MCF 10A (cell line): ENCODE results near the gene USP13. TPM values are rescaled to one million over a fixed set of nuclear protein-coding genes. Genes with fewer than 3 reads are reported as not detected.

Experiments used
- BruUV-seq: library from RNA; stranded (reverse); fragments of 400-500 nt; replicated peaks from 2 replicates; lab custom pipeline; 2021; lab: Mats Ljungman, UMichigan
- CTCF ChIA-PET: fragments of 300-600 bp; sonication (Branson Sonifier 250); formaldehyde crosslinking; extraction: SDS; loops from one replicate; lab custom pipeline; 2021; ENCODE audit warnings: antibody characterized with exemption, inconsistent platforms; lab: Yijun Ruan, JAX
- POLR2A ChIA-PET: fragments of 300-600, 350-650 bp; sonication (Branson Sonifier 250); formaldehyde crosslinking; extraction: SDS; loops from one replicate; lab custom pipeline; 2020; ENCODE audit warnings: antibody characterized with exemption, inconsistent platforms; lab: Yijun Ruan, JAX
- DNase-seq: peaks from one replicate; pipeline ENCODE4 v3.0.0-alpha.2; 2018; ENCODE audit not compliant: unreplicated experiment
- H3K27ac Mint-ChIP-seq: one replicate; pipeline ENCODE4 v1.8.0; 2022; ENCODE audit warnings: mild to moderate bottlenecking, low read depth, mixed read lengths; ENCODE audit not compliant: unreplicated experiment
- H3K27me3 Mint-ChIP-seq: one replicate; pipeline ENCODE4 v1.8.0; 2022; ENCODE audit warnings: mixed read lengths; ENCODE audit not compliant: insufficient read depth, unreplicated experiment
- H3K36me3 Mint-ChIP-seq: one replicate; pipeline ENCODE4 v1.8.0; 2022; ENCODE audit warnings: mild to moderate bottlenecking, moderate library complexity, mixed read lengths; ENCODE audit not compliant: insufficient read depth, unreplicated experiment
- H3K4me1 Mint-ChIP-seq: one replicate; pipeline ENCODE4 v1.8.0; 2022; ENCODE audit warnings: mixed read lengths; ENCODE audit not compliant: insufficient read depth, unreplicated experiment
- H3K4me3 Mint-ChIP-seq: one replicate; pipeline ENCODE4 v1.8.0; 2022; ENCODE audit warnings: mild to moderate bottlenecking, moderate library complexity, mixed read lengths; ENCODE audit not compliant: unreplicated experiment
- H3K9me3 Mint-ChIP-seq: one replicate; pipeline ENCODE4 v1.8.0; 2022; ENCODE audit warnings: mixed read lengths; ENCODE audit not compliant: unreplicated experiment
- intact Hi-C: fragments of 100-400 bp; cut with micrococcal nuclease; formaldehyde crosslinking; loops from 2 replicates; pipeline ENCODE4 v1.14.1; 2022
- total RNA-seq: library from RNA; stranded (reverse); gene quantifications from 2 replicates; pipeline ENCODE4 v1.2.3, GENCODE V29; 2022
- TF ChIP-seq, protein P1 (sequence below): fragments of 200-600 bp; IDR thresholded peaks from one replicate; pipeline ENCODE4 v1.8.0; 2022; ENCODE audit warnings: antibody characterized with exemption, mild to moderate bottlenecking; ENCODE audit not compliant: unreplicated experiment

The USP13 gene
- total RNA-seq, 1 experiment from 2014 or later: 9.7 TPM

DNA sequence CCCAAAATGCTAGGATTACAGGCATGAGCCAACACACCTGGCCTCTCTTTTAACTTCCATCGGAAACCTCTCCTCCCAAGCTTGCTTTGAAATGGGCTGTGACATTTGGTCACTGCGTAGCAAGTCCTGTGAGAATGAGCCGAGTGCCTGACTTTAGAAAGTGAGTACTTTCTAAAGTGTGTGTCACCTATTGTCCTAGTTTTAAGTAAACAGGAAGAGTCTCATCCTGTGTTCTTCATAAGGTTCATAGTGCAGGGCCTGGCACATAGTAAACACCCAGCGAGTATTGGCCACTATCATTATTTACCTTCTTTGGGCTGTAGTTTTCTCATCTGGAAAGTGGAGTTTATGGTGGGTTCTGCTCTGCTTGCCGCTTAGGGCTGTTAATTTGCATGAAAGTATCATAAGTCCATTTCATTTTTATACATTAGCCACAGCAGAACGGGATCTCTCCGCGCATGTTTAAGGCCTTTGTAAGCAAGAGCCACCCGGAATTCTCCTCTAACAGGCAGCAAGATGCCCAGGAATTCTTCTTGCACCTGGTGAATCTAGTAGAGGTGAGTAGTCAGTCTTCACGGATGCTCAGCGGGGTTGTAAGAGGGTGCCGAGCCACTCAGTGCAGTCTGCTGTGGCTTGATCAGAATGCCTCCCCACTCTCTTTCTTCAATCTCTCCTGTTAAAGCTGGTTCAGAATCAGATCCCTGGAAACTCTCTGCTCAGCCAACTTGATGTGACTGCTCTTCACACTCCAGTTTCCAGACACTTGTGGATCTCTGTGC lies 87.2 kb downstream of the USP13 start:
- no peaks in the 10 kb centered on the region for H3K4me1 Mint-ChIP-seq
- CTCF ChIA-PET: interaction anchor here (1.3 to 1.9 kb wide), 2 partner anchors 9 to 14 kb away, joined by 4 to 5 read pairs; no protein-coding TSS in a partner anchor
- no peaks in the 10 kb centered on the region for H3K27me3 Mint-ChIP-seq
- no peak overlapping the region for H3K4me3 Mint-ChIP-seq
- H3K36me3 Mint-ChIP-seq: peaks cover 25% of the 10 kb centered on the region
- TF ChIP-seq, protein P1, sequence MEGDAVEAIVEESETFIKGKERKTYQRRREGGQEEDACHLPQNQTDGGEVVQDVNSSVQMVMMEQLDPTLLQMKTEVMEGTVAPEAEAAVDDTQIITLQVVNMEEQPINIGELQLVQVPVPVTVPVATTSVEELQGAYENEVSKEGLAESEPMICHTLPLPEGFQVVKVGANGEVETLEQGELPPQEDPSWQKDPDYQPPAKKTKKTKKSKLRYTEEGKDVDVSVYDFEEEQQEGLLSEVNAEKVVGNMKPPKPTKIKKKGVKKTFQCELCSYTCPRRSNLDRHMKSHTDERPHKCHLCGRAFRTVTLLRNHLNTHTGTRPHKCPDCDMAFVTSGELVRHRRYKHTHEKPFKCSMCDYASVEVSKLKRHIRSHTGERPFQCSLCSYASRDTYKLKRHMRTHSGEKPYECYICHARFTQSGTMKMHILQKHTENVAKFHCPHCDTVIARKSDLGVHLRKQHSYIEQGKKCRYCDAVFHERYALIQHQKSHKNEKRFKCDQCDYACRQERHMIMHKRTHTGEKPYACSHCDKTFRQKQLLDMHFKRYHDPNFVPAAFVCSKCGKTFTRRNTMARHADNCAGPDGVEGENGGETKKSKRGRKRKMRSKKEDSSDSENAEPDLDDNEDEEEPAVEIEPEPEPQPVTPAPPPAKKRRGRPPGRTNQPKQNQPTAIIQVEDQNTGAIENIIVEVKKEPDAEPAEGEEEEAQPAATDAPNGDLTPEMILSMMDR: no peak
- POLR2A ChIA-PET: no interaction called here
- no peaks in the 10 kb centered on the region for H3K9me3 Mint-ChIP-seq
- intact Hi-C loops: no loop called here
- no peak for DNase-seq
- no TSS peak for BruUV-seq
- no peak overlapping the region for H3K27ac Mint-ChIP-seq

DNA sequence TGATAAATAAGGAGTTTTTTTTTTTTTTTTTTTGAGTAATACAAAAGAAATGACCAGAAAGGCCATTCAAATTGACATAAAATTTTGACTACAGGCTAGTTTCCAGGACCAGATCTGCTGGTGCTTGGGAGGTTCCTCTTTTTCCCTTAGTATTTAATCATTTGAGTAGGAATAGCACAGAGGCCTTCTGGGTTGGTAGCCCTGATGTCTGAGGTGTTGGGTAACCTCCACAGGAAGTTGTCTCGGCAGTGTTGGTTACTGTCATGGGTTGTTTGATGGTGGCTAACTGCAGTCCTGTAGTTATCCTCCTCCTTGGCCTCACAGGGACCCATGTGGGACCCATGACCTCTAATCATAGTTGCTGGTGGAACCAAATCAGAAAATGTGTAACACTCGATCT lies 91.1 kb downstream of the USP13 start:
- TF ChIP-seq, protein P1: no peak
- Mint-ChIP-seq H3K9me3 (no peaks in the 10 kb centered on the region), H3K27me3 (no peaks in the 10 kb centered on the region), H3K36me3 (peaks cover 26% of the 10 kb centered on the region), H3K4me3 (no peak overlapping the region), H3K27ac (no peak overlapping the region), H3K4me1 (no peaks in the 10 kb centered on the region)
- intact Hi-C loops: no loop called here
- ChIA-PET CTCF (no interaction called here), POLR2A (no interaction called here)
- DNase-seq: no peak
- no TSS peak for BruUV-seq

GRCh38 chr3:179744667-179745066 lies 91.8 kb downstream of the USP13 start:
- Mint-ChIP-seq H3K27ac (no peak overlapping the region), H3K4me3 (no peak overlapping the region), H3K36me3 (peaks cover 26% of the 10 kb centered on the region), H3K27me3 (no peaks in the 10 kb centered on the region), H3K4me1 (no peaks in the 10 kb centered on the region), H3K9me3 (no peaks in the 10 kb centered on the region)
- ChIA-PET POLR2A (no interaction called here), CTCF (no interaction called here)
- DNase-seq: no peak
- no TSS peak for BruUV-seq
- intact Hi-C loops: no loop called here
- TF ChIP-seq, protein P1: no peak

- CTCF ChIA-PET: no interaction called here
- H3K36me3 Mint-ChIP-seq: peaks cover 26% of the 10 kb centered on the region
- BruUV-seq: no TSS peak
- intact Hi-C loops: no loop called here
- H3K4me3 Mint-ChIP-seq: no peak overlapping the region
- no peak for DNase-seq
- H3K9me3 Mint-ChIP-seq: no peaks in the 10 kb centered on the region
- H3K27ac Mint-ChIP-seq: no peak overlapping the region
- no peaks in the 10 kb centered on the region for H3K4me1 Mint-ChIP-seq
- TF ChIP-seq, protein P1: no peak
- POLR2A ChIA-PET: no interaction called here
- H3K27me3 Mint-ChIP-seq: no peaks in the 10 kb centered on the region
These were observed 92.2 kb downstream of the USP13 start for GRCh38 chr3:179745079-179745478.
